SJCRH30 (cell line): Measurements from ENCODE around the gene KLHL40. TPM values are rescaled to one million over a fixed set of nuclear protein-coding genes. Genes with fewer than 3 reads are reported as not detected.

ENCODE experiments used
- DNase-seq, 2 experiments: peaks; one replicate each; pipeline ENCODE4 v3.0.0-alpha.2; 2015 to 2020
- H3K27ac ChIP-seq: fragments of 250-450 bp; sonication (Bioruptor Pico); 2 replicates; pipeline ENCODE4 v1.5.1; 2020; ENCODE audit warnings: mild to moderate bottlenecking, moderate library complexity
- H3K27me3 ChIP-seq: fragments of 250-450 bp; sonication (Bioruptor Pico); 2 replicates; pipeline ENCODE4 v1.5.1; 2020; ENCODE audit warnings: mild to moderate bottlenecking, moderate library complexity
- H3K36me3 ChIP-seq: fragments of 250-450 bp; sonication (Bioruptor Pico); 2 replicates; pipeline ENCODE4 v1.5.1; 2020; ENCODE audit warnings: mild to moderate bottlenecking, moderate library complexity
- H3K4me1 ChIP-seq: fragments of 250-450 bp; sonication (Bioruptor Pico); 2 replicates; pipeline ENCODE4 v1.5.1; 2020; ENCODE audit warnings: mild to moderate bottlenecking, moderate library complexity
- H3K4me3 ChIP-seq: fragments of 250-450 bp; sonication (Bioruptor Pico); 2 replicates; pipeline ENCODE4 v1.5.1; 2020; ENCODE audit warnings: mild to moderate bottlenecking, moderate library complexity
- H3K9me3 ChIP-seq: fragments of 250-450 bp; sonication (Bioruptor Pico); replicated peaks from 2 replicates; pipeline ENCODE4 v1.5.1; 2020; ENCODE audit warnings: mild to moderate bottlenecking, moderate library complexity
- total RNA-seq: library from RNA; depleted of rRNA; stranded (reverse); fragments of >200 nt; shearing (Covaris generic); gene quantifications from 2 replicates; pipeline ENCODE4 v1.2.3, GENCODE V29; 2014; rRNA removed

Gene KLHL40
- 0.59 and 0.71 TPM in 2 replicates for total RNA-seq

DNA sequence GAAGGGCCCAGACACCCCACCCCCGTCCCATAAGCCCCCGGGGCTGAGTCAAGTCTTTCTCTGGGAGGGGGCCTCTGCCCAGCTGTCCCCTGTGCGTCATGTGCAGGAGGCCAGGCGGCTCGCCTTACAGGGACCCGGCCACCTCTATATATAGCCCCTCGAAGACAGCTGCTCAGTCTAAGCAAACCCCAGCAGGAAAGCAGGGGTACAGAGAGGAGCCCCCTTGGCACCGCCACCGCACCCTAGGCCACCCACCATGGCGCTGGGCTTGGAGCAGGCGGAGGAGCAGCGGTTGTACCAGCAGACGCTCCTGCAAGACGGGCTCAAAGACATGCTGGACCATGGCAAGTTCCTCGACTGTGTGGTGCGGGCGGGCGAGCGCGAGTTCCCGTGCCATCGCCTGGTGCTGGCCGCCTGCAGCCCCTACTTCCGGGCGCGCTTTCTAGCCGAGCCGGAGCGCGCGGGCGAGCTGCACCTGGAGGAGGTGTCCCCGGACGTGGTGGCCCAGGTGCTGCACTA is at the start of gene KLHL40:
TSS of gene KLHL40 (plus strand) at position 175 of the 519 bp plus-strand sequence. CDS start at position 257, 82 bp downstream.
- H3K27me3 ChIP-seq, result no peaks in the 10 kb centered on the region
- H3K4me1 ChIP-seq, result peaks cover 33% of the 10 kb centered on the region
- peak; percentile 81 for DNase-seq
- H3K9me3 ChIP-seq, result no peaks in the 10 kb centered on the region
- no peak within 1 kb of the TSS for H3K4me3 ChIP-seq
- H3K27ac ChIP-seq, result peak within 1 kb of the TSS; percentile 34
- H3K36me3 ChIP-seq, result no peaks in the 10 kb centered on the region

DNA sequence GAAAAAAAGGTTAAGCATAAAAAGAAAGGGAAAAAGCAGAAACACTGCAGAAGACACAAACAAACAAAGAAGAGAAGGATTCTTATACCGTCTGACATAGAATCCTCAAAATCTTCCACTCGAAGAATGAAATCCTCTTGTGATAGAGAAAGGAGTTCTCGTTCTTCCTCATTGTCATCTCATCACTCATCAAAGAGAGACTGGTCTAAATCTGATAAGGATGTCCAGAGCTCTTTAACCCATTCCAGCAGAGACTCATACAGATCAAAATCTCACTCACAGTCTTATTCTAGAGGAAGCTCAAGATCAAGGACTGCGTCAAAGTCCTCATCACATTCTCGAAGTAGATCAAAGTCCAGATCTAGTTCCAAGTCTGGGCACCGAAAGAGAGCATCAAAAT is 48.3 kb upstream of the KLHL40 start:
- Histone ChIP-seq H3K4me1 (no peaks in the 10 kb centered on the region), H3K27me3 (no peaks in the 10 kb centered on the region), H3K9me3 (no peaks in the 10 kb centered on the region), H3K36me3 (peaks cover 46% of the 10 kb centered on the region), H3K4me3 (no peak overlapping the region), H3K27ac (no peak overlapping the region)
- DNase-seq, result no peak

DNA sequence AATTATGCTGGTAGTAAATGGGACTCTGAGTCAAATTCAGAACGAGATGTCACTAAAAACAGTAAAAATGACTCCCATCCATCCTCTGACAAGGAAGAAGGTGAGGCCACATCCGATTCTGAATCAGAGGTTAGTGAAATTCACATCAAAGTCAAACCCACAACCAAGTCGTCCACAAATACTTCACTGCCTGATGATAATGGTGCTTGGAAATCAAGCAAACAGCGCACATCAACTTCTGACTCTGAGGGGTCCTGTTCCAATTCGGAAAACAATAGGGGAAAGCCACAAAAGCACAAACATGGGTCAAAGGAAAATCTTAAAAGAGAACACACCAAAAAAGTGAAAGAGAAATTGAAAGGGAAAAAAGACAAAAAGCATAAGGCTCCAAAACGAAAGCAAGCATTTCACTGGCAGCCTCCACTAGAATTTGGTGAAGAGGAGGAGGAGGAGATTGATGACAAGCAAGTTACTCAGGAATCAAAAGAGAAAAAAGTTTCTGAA is 46.9 kb upstream of the KLHL40 start:
- Histone ChIP-seq H3K27ac (no peak overlapping the region), H3K9me3 (no peaks in the 10 kb centered on the region), H3K4me1 (no peaks in the 10 kb centered on the region), H3K4me3 (no peak overlapping the region), H3K36me3 (peaks cover 42% of the 10 kb centered on the region), H3K27me3 (no peaks in the 10 kb centered on the region)
- no peak for DNase-seq

DNA sequence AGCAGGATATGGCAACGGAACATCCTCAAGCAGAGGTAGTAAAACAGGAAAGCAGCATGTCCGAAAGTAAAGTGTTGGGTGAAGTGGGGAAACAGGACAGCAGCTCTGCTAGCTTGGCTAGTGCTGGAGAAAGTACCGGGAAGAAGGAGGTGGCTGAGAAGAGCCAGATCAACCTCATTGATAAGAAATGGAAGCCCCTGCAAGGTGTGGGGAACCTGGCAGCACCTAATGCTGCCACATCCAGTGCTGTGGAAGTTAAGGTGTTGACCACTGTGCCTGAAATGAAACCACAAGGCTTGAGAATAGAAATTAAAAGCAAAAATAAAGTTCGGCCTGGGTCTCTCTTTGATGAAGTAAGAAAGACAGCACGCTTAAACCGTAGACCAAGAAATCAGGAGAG is 46.1 kb upstream of the KLHL40 start:
- H3K36me3 ChIP-seq, result peaks cover 39% of the 10 kb centered on the region

GRCh38 chr3:42640129-42640528 is 45.2 kb upstream of the KLHL40 start:
- Histone ChIP-seq H3K4me1 (no peaks in the 10 kb centered on the region), H3K4me3 (no peak overlapping the region), H3K9me3 (no peaks in the 10 kb centered on the region), H3K36me3 (peaks cover 34% of the 10 kb centered on the region), H3K27ac (no peak overlapping the region), H3K27me3 (no peaks in the 10 kb centered on the region)
- no peak for DNase-seq

More for the DNA sequence above, 46.1 kb upstream of the KLHL40 start:
- H3K4me1 ChIP-seq, result no peaks in the 10 kb centered on the region
- no peaks in the 10 kb centered on the region for H3K27me3 ChIP-seq
- DNase-seq, result no peak
- H3K27ac ChIP-seq, result no peak overlapping the region
- H3K4me3 ChIP-seq, result no peak overlapping the region
- no peaks in the 10 kb centered on the region for H3K9me3 ChIP-seq

DNA sequence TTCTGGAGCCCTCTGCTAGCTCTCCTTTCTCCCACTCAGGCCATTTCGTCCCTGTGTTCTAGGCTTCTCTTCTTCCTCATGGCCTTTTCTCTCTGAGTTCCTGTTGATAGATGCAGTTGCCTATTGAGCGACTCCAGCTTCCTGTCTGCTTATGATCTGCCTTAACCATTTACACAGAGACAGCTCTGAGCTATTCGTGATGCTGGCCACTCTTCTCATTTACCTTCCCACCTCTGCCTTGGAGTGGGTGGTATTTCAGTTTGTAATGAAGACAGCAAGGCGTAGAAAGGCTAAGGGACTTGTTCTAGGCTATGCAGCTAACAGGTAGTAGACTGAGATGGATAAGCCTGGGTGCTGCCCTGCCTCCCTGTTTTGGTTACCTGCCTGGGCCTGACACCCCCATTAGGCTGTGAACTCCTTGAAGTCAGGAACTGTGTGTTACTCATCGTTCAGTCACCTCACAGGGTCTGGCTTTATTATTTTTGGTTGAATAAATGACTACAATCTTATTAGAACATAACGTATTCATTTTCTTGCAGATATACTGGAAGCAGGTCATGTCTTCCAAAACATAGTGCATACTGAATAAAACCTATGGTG is 44.5 kb upstream of the KLHL40 start:
- H3K36me3 ChIP-seq, result peaks cover 33% of the 10 kb centered on the region
- no peaks in the 10 kb centered on the region for H3K9me3 ChIP-seq
- no peak overlapping the region for H3K27ac ChIP-seq
- no peaks in the 10 kb centered on the region for H3K27me3 ChIP-seq
- H3K4me3 ChIP-seq, result no peak overlapping the region
- DNase-seq, result no peak
- no peaks in the 10 kb centered on the region for H3K4me1 ChIP-seq

DNA sequence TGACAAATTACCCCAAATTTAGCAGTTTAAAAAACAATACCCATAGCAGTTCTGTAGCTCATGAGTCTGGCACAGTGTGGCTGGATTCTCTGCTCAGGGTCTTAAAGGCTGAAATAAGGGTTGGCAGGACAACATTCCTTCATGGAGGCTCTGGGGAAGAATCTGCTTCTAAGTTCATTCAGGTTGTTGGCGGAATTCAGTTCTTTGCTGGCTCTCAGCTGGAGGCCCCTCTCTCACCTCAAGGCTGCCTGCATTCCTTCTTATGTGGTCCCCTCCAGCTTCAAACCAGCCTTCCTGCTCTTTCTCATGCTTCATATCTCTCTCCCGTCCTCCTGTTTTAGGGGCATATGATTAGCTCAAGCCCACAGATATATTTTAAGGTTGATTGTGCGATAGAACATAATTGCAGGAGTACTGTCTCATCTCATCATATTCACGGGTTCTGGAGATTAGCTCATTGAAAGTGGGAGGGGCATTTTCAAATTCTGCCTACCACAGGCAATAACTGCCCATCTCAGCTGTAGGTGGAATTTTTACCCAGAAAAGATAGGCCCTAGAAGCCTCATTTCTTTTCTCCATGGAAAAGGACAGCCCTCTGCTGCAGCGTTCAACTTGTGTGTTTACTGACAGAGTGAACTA is 37.4 kb upstream of the KLHL40 start:
- no peak overlapping the region for H3K4me3 ChIP-seq
- H3K27me3 ChIP-seq, result no peaks in the 10 kb centered on the region
- H3K9me3 ChIP-seq, result no peaks in the 10 kb centered on the region
- no peak for DNase-seq
- H3K4me1 ChIP-seq, result peaks cover 7% of the 10 kb centered on the region
- H3K27ac ChIP-seq, result no peak overlapping the region
- H3K36me3 ChIP-seq, result peaks cover 14% of the 10 kb centered on the region

DNA sequence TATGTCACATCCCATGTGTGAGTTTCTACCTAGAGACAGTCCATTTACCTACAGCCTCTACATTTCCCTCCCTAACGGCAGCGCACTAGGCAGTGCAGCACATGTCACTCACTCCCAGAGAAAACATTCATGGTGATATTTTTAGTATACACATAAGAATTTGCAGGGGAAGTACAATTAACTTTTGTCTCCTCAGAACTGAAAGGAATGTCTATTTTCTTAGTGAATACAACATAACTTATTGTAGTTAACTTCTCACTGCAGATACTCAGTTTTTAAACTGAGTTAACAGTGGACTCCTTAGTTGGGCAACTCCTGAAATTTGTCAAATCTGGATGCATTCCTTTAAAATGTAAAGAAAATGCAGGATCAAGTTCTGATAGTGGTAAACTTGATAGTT is 36.3 kb upstream of the KLHL40 start:
- Histone ChIP-seq H3K27me3 (no peaks in the 10 kb centered on the region), H3K27ac (no peak overlapping the region), H3K4me3 (no peak overlapping the region), H3K4me1 (peaks cover 7% of the 10 kb centered on the region), H3K36me3 (peaks cover 11% of the 10 kb centered on the region), H3K9me3 (no peaks in the 10 kb centered on the region)
- no peak for DNase-seq

DNA sequence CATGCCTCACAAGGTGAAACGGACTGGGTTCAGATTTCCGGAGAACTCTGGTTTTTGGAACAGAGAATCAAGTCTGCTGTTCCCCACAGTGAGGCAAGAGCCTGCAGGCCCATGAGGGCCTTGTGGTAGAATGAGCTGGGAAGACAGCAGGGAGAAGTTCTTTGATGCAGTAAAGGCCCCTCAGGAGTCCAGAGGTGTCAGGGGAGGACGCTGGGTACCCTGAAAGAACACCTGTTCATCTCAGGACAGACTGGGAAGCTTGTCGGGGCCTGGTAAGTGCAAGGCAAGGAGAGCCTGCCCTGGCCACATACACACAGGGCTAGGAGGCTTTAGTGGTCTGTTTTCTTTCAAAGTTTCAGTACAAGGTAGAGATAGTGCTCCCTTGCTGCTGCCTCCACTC is 35.6 kb upstream of the KLHL40 start:
- H3K9me3 ChIP-seq, result no peaks in the 10 kb centered on the region
- peaks cover 7% of the 10 kb centered on the region for H3K4me1 ChIP-seq
- H3K27ac ChIP-seq, result no peak overlapping the region
- H3K4me3 ChIP-seq, result no peak overlapping the region
- peaks cover 11% of the 10 kb centered on the region for H3K36me3 ChIP-seq
- DNase-seq, result no peak
- H3K27me3 ChIP-seq, result no peaks in the 10 kb centered on the region

- no peak overlapping the region for H3K4me3 ChIP-seq
- H3K4me1 ChIP-seq, result peaks cover 7% of the 10 kb centered on the region
- DNase-seq, result peak in 1 of 2 experiments; percentile 8
Observed at GRCh38 chr3:42651248-42652091, 33.9 kb upstream of the KLHL40 start.

DNA sequence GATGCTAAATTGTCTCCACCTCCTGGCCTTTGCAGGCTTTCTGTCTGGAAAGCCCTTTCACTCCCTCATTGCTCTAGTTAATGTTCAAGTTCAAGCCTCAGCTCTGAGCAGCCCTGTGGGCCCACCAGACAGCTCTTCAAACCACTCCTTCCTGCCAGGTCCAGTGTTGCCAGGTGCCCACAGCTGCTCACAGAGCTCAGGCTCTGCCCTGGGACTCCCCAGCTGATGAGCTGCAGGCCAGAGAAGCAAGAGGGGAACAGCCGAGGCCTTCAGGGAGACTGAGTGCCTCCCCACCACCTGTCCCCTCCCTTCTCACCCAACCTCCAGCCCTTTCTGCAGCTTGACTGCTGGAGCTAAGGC is 33.1 kb upstream of the KLHL40 start:
- H3K4me1 ChIP-seq, result peaks cover 7% of the 10 kb centered on the region
- no peak overlapping the region for H3K4me3 ChIP-seq
- DNase-seq, result peak; percentile 84
- no peaks in the 10 kb centered on the region; the same call in 1 of the 2 replicates for H3K36me3 ChIP-seq
- no peaks in the 10 kb centered on the region for H3K9me3 ChIP-seq
- H3K27ac ChIP-seq, result peak overlapping the region; percentile 48
- no peaks in the 10 kb centered on the region for H3K27me3 ChIP-seq

More at GRCh38 chr3:42651248-42652091, 33.9 kb upstream of the KLHL40 start:
- peaks cover 5% of the 10 kb centered on the region for H3K36me3 ChIP-seq
- H3K9me3 ChIP-seq, result no peaks in the 10 kb centered on the region
- H3K27me3 ChIP-seq, result no peaks in the 10 kb centered on the region
- H3K27ac ChIP-seq, result peak overlapping the region; percentile 48

DNA sequence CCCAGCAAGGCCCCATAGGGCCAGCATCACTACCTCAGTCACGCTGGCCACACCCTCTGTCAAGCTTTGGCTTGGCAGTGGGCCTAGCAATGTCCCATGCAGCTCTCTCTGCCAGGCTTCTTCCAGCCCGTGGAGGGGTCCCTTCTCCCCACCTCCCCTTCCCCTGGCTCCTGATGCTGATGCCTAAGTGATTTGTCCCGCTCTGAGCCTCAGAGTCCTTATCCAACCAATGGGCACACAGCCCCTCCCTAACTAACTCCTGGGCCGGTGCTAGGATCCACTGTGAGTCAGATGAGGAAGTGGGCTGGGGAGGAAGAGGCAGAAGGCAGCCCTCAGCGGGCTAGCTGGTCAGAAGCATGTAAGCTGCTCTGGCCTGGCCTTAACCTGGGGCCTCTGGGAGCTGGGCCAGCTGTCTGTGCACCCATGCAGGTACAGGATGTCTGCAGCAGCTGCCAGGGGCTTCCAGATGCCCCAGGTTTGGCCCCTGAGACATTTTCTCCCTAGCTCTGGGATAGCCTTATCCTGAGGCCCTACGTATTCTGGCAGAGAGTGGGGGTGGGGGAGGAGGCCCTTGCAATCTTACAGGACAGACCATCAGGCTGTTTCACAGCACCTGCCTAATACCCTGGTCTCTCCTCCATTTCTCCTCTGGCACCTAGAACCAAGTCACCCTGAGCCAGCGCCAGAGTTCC is 32.6 kb upstream of the KLHL40 start:
- Histone ChIP-seq H3K4me3 (peak overlapping the region; percentile 88), H3K9me3 (no peaks in the 10 kb centered on the region), H3K4me1 (peaks cover 7% of the 10 kb centered on the region), H3K27me3 (no peaks in the 10 kb centered on the region), H3K27ac (peak overlapping the region; percentile 48), H3K36me3 (no peaks in the 10 kb centered on the region; the same call in 1 of the 2 replicates)
- no peak for DNase-seq

- Histone ChIP-seq H3K36me3 (no peaks in the 10 kb centered on the region; the same call in 1 of the 2 replicates), H3K27ac (no peak overlapping the region), H3K4me1 (peaks cover 7% of the 10 kb centered on the region), H3K27me3 (no peaks in the 10 kb centered on the region), H3K4me3 (peak overlapping the region; percentile 88), H3K9me3 (no peaks in the 10 kb centered on the region)
- DNase-seq, result no peak
Observed at GRCh38 chr3:42653303-42653559, 32.1 kb upstream of the KLHL40 start.

- peak; percentile 26 to 36 for DNase-seq
- Histone ChIP-seq H3K27me3 (no peaks in the 10 kb centered on the region), H3K36me3 (no peaks in the 10 kb centered on the region; the same call in 1 of the 2 replicates), H3K27ac (peak within 1 kb of the TSS; percentile 92), H3K4me3 (peak within 1 kb of the TSS; percentile 88), H3K4me1 (peaks cover 7% of the 10 kb centered on the region), H3K9me3 (no peaks in the 10 kb centered on the region)
Observed at GRCh38 chr3:42653560-42654330, 31.6 kb upstream of the KLHL40 start, which contains the start of gene ZBTB47. Gene ZBTB47, plus strand, starts transcription at chr3:42653697. Its CDS starts 4,659 bp downstream, at chr3:42658356.
